Heart right ventricle (tissue), 16 donors: Measurements from ENCODE around the gene LRRC52. TPM values are rescaled to one million over a fixed set of nuclear protein-coding genes. Genes with fewer than 3 reads are reported as not detected.

Experiments
- ATAC-seq, 8 donors: fragments of 200-7000 bp; cut with Tn5 transposase; one replicate each; pipeline ENCODE4 v1.9.1; 2020; ENCODE audit warnings: mild to moderate bottlenecking in 8 of 8, moderate library complexity in 8 of 8, moderate number of reproducible peaks in 1 of 8
- DNase-seq, 2 donors: peaks; one replicate each; pipeline ENCODE4 v3.0.0-alpha.2; 2020
- H3K27ac ChIP-seq, 10 donors: fragments of 200-600 bp; sonication (generic) in 2 of 10; one replicate each; pipeline versions ENCODE4 v1.5.0 to v1.8.0; 2020 to 2022; ENCODE audit warnings: mild to moderate bottlenecking in 3 of 10
- H3K27me3 ChIP-seq, 7 donors: fragments of 200-600 bp; one replicate each; pipeline ENCODE4 v1.8.0; 2021 to 2022; ENCODE audit warnings: mild to moderate bottlenecking in 2 of 7
- H3K36me3 ChIP-seq, 9 donors: fragments of 200-600 bp; sonication (generic) in 1 of 9; one replicate each; pipeline versions ENCODE4 v1.5.0 to v1.8.0; 2020 to 2022; ENCODE audit warnings: mild to moderate bottlenecking in 2 of 9
- H3K4me1 ChIP-seq, 9 donors: fragments of 200-600 bp; sonication (generic) in 1 of 9; one replicate each; pipeline versions ENCODE4 v1.5.0 to v1.8.0; 2020 to 2022; ENCODE audit warnings: mild to moderate bottlenecking in 4 of 9
- H3K4me3 ChIP-seq, 10 donors: fragments of 200-600 bp; sonication (generic) in 2 of 10; one replicate each; pipeline versions ENCODE4 v1.5.0 to v1.8.0; 2020 to 2022; ENCODE audit warnings: mild to moderate bottlenecking in 7 of 10, moderate library complexity in 2 of 10
- H3K9me3 ChIP-seq, 11 donors: fragments of 200-600 bp in 10 of 11; sonication (generic) in 2 of 11; one replicate each; pipeline versions ENCODE4 v1.5.0 to v1.8.0; 2013 to 2022; ENCODE audit warnings: mild to moderate bottlenecking in 2 of 11, control low read depth in 1 of 11, moderate library complexity in 1 of 11
- CTCF ChIP-seq, 9 donors: fragments of 200-600 bp; sonication (generic) in 2 of 9; IDR thresholded peaks; one replicate each; pipeline versions ENCODE4 v1.5.0 to v1.8.0; 2021 to 2022; ENCODE audit warnings: antibody characterized with exemption in 9 of 9, mild to moderate bottlenecking in 5 of 9, moderate library complexity in 1 of 9
- WGBS, 2 donors: extraction: QIAGEN DNeasy Blood & Tissue Kit; methylation state at CpG; one replicate each; pipeline ENCODE4 v1.1.7; 2013; ENCODE audit warnings: inconsistent platforms in 1 of 2; 5-methylcytosine and 5-hydroxymethylcytosine counted together
- intact Hi-C, 10 donors: fragments of 100-400 bp; cut with DNase I; formaldehyde crosslinking; loops; one replicate each; pipeline versions ENCODE4 v1.11.1 to v1.14.2; 2022
- polyA plus RNA-seq, 2 donors: library from polyadenylated mRNA; stranded (reverse); fragments of 200-250 nt; gene quantifications; one replicate each; pipeline ENCODE4 v1.2.3, GENCODE V29; 2013
- total RNA-seq, 10 donors: library from RNA; stranded (reverse); fragmentation: NEBNext Ultra II Directional in 3 of 10; extraction: Animal tissue kit (Norgen Biotek cat#: 25700) in 3 of 10; gene quantifications; one replicate each; pipeline versions ENCODE4 v1.2.1 to v1.2.4, GENCODE V29; 2021 to 2023
- donor health status: Arrhythmogenic right ventricular cardiomyopathy.
- donor health status: ischemic (EF 13 %, LVEDD 7.1; RV severe dilation, severe dysfunction).
- donor health status: healthy with polysubstance abuse.
- donor health status: DM: no; HTN: yes; CAD: no.
- donor health status: DM: no; HTN: no; CAD: no.
- donor health status: ischemic (EF 25% LVEDD 6.9; RV normal size, moderate dysfunction).
- donor health status: ischemic (EF 25% LVEDD 5.7; RV mildly dilated, moderate dysfunction).
- donor health status: healthy.
- donor health status: DM: yes; HTN: yes; CAD: no.
- donor health status: Ischemic cardiomyopathy.
- donor health status: ischemic (EF 35%, LVEDD 5.7; RV mildly dilated, moderate dysfunction).
- donor health status: nonischemic (EF 11% LVEDD 7.7; RV severe dilation, severe dysfunction).
- donor health status: DM: yes; HTN: yes; CAD: no.
- donor health status: PGD.
- donor health status: ischemic (EF 29% LVEDD 5.4; RV normal size, mild dysfunction).
- donor health status: nonischemic (EF 23%, LVEDD 6.1; RV moderate dilation, normal function).

LRRC52 gene
- total and polyA plus RNA-seq, 12 donors = 0.16 to 1.6 (median 0.55) TPM; not detected in 3

DNA sequence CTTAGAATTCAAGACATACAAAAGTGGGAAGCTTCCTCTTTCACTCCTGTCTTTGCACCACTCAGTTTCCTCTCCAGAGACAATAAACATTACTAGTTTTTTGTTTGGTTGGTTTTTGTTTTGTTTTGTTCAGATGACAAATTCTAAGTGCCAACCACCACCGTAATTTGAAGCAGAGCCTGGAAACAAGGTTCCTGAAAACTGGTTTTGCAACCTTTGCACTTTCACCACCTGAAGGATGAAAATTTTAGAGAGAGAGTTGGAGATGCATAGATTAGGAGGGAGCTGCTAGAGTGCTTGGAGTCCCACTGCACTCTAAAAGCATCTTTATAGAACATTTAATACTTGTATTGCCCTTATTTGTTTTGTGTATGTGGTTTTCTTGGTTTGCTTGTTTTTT, 67.1 kb downstream of the LRRC52 start:
- DNase-seq = no peak
- H3K4me3 ChIP-seq = no peak overlapping the region
- H3K27me3 ChIP-seq = peaks cover 0 to 21% (median 16%) of the 10 kb centered on the region in 7 donors
- H3K27ac ChIP-seq = no peak overlapping the region
- H3K4me1 ChIP-seq = no peaks in the 10 kb centered on the region
- 48 to 73% methylated on average over 1 of the region's 1 CpG for WGBS, 2 donors
- no peaks in the 10 kb centered on the region for H3K36me3 ChIP-seq
- TF ChIP-seq CTCF (IDR thresholded peaks at IDR 0.05) = no peak
- intact Hi-C loops = no loop called here
- ATAC-seq = no peak
- peaks cover 0 to 8% (median 0%) of the 10 kb centered on the region in 11 donors for H3K9me3 ChIP-seq

GRCh38 chr1:165612062-165612461, 68.3 kb downstream of the LRRC52 start:
- Histone ChIP-seq H3K36me3 (no peaks in the 10 kb centered on the region), H3K27ac (no peak overlapping the region), H3K4me3 (no peak overlapping the region), H3K27me3 (peaks cover 0 to 21% (median 16%) of the 10 kb centered on the region in 7 donors), H3K4me1 (no peaks in the 10 kb centered on the region), H3K9me3 (peaks cover 0 to 8% (median 0%) of the 10 kb centered on the region in 11 donors)
- no peak for DNase-seq
- WGBS, 2 donors = 90 to 92% methylated on average over 3 of the region's 3 CpGs
- TF ChIP-seq CTCF (IDR thresholded peaks at IDR 0.05) = no peak
- ATAC-seq = no peak
- intact Hi-C loops = no loop called here

Other genes starting within 250 kb of the LRRC52 start
- under 1 TPM in 2 of 10 donors, not detected in 8; 0.14 to 0.19 TPM for gene LMX1A, start 187.3 kb upstream of the LRRC52 start, total RNA-seq
- gene LMX1A, start 187.3 kb upstream of the LRRC52 start, polyA plus RNA-seq = under 1 TPM in 1 of 2 donors, not detected in 1; 0.04 TPM
- gene RXRG, start 98.9 kb upstream of the LRRC52 start, total RNA-seq = 10 to 100 TPM in 3 of 10 donors, 1 to 10 TPM in 7; 1.8 to 16.3 (median 4.6) TPM
- gene RXRG, start 98.9 kb upstream of the LRRC52 start, polyA plus RNA-seq = 1 to 10 TPM; 1.2 to 2.3 TPM
- gene MGST3, start 87.2 kb downstream of the LRRC52 start, total RNA-seq = 1,000 to 10,000 TPM in 1 of 10 donors, 100 to 1,000 TPM in 9; 545 to 1,002 (median 844) TPM
- gene MGST3, start 87.2 kb downstream of the LRRC52 start, polyA plus RNA-seq = 100 to 1,000 TPM; 425 to 837 TPM
- 10 to 100 TPM; 47.3 to 75.3 (median 66.2) TPM for gene ALDH9A1, start 154.6 kb downstream of the LRRC52 start, total RNA-seq
- 10 to 100 TPM; 13.8 to 35.8 TPM for gene ALDH9A1, start 154.6 kb downstream of the LRRC52 start, polyA plus RNA-seq
- 10 to 100 TPM; 41.1 to 61.3 (median 48.4) TPM for gene TMCO1, start 224.9 kb downstream of the LRRC52 start, total RNA-seq
- gene TMCO1, start 224.9 kb downstream of the LRRC52 start, polyA plus RNA-seq = 10 to 100 TPM; 22.6 to 75.2 TPM